Muscle of arm (tissue), 12 donors: Measurements from ENCODE around the gene LITAF. TPM values are rescaled to one million over a fixed set of nuclear protein-coding genes. Genes with fewer than 3 reads are reported as not detected.
A peak's percentile ranks its signal among the peaks of the same experiment; 100 is the strongest.

Experiments used
- DNase-seq: peaks from one replicate; pipeline ENCODE4 v3.0.0-alpha.2; 2013
- polyA plus RNA-seq, 12 donors: library from polyadenylated mRNA; unstranded; fragments of 120-200 nt; gene quantifications; one replicate each; pipeline ENCODE4 v1.2.1, GENCODE V29; 2013; ENCODE audit not compliant: insufficient read length in 12 of 12

The LITAF gene
- polyA plus RNA-seq, 12 donors: 22.5 to 318 (median 41.0) TPM

- DNase-seq: no peak
Measured at GRCh38 chr16:11557801-11558200, 28.9 kb downstream of the LITAF start.

GRCh38 chr16:11556945-11557720 is 29.6 kb downstream of the LITAF start:
- no peak for DNase-seq

DNA sequence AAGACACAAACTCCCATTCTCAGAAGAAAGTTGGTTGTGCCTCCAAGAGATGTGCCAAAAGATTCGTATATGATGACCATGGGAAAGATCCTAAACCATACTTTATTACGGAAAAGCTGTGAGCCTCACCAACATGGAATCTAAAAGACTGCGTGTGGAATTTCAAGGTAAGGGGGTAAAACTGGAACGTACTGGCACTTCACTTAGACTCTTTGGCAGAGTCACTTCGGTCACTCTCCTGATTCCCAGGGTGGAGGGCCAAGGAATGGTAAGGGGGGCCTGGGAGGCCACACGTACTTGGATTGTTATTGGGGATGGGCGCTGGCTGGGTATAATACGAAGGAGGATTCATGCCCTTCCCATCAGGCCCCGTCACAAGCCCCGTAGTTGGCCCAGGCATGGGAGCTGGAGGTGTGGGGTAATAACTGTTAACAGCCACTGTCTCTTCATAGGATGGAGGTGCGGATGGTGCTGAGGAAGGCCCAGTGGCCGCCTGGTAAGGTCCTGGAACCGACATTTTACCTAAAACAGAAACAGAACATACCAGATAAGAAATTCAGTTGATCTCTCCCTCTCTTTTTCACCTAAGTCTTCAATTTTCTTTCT is 30.4 kb downstream of the LITAF start:
- DNase-seq: no peak

DNA sequence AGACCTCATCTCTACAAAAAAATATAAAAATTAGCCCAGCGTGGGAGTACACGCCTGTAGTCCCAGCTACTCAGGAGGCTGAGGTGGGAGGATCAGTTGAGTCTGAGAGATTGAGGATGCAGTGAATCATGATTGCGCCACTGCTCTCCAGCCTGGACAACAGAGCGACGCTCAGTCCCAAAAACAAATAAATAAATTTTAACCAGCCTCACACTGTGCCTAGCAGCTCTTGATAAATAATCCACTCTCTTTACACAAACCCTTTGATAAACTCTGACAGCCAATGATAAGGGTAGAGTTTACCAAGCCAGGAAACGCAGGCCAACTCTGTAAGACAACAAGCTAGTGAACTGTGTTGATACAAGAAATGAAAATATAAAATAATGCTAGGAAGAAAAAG is 32.7 kb downstream of the LITAF start:
- DNase-seq: no peak

DNA sequence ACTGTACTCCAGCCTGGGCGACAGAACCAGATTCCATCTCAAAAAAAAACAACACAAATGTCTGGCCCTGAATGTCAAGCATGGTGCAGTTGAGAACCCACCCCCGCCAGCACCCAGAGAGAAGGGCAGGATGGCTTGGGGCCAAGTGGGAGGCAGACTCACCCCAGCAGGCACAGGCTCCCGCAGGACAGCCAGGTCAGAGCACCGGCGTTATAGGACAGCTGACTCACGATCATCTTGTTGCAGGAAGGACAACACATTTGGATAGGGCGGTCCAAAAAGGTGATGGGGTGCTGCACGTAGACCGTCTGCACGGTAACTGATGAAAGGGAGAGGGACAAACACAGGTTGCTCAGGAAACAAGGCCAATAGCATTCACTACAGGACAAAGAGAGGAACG is 33.3 kb downstream of the LITAF start:
- DNase-seq: no peak

DNA sequence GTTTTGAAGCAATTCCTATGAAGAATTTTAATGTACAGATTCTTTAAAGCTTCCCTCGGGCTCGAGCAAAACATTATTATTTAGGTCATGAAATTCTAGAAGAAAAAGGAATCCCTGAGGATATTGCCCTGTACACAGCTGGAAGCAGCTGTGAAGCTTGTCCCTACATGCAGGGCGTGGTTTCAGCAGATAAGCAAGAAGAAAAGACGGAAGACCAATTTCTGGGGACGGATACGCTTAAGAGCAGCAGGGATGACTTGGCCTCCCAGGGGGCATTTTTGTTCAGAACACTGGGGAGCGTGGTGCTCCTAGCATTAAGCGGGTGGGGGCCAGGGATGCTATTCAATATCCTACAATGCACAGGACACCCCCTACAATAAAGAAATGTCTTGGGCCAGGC is 34.3 kb downstream of the LITAF start:
- DNase-seq: no peak

- no peak for DNase-seq
Measured at GRCh38 chr16:11551842-11552241, 34.9 kb downstream of the LITAF start.

- peak; percentile 62 for DNase-seq
Measured at GRCh38 chr16:11550791-11551498, 35.8 kb downstream of the LITAF start.

- no peak for DNase-seq
Measured at GRCh38 chr16:11547118-11547916, 39.4 kb downstream of the LITAF start.

DNA sequence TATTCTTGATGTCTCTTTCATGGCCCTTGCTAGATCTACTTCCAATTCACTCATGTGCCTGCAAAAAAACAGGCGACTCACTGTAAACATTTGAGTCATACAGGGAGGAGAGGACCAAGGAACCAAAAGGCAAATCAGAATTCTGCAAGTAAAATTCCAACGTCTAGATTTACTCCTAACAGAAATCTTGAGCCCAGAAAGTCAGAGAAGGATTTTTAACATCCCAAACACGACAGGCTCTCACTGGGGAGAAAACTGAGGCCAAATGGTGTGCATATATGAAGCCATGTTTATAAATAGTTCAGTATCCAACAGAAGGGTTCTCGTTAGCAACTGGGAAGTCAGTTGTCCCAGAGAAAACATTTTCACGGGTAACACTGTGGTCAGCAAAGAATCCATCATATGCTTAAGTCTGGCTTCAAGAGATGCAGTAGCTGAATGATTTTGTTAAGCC is 40.1 kb downstream of the LITAF start:
- no peak for DNase-seq

- no peak for DNase-seq
Measured at GRCh38 chr16:11543661-11544393, 42.9 kb downstream of the LITAF start.

DNA sequence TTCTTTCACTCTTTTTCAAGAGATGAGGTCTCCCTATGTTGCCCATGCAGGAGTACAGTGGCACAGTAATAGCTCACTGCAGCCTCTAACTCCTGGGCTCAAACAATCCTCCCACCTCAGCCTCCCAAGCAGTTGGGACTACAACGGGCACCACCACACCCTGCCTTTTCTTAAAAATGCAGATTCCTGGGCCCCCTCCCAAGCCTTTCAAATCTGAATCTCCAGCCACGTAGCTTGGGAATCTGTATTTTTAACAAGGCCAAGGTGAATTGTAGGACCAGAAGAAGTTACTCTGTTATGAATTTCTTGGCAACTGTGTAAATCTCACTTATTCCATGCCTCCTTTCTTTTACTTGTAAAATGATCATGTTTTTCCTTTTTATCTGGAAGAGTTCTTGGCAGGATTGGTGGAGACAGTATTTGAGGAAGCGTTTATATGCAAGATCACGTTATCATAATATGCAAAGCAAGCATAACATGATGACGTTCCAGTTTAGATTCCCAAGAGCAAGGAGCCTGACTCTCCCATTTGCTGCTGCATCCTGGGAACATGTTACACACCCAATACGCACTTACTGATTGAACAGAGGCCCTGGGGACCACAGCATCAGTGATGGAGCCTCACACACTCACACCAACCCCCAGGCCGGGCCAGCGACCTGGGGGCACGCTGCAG is 44.5 kb downstream of the LITAF start:
- no peak for DNase-seq

GRCh38 chr16:11539641-11540050 is 47.1 kb downstream of the LITAF start:
- DNase-seq: no peak

DNA sequence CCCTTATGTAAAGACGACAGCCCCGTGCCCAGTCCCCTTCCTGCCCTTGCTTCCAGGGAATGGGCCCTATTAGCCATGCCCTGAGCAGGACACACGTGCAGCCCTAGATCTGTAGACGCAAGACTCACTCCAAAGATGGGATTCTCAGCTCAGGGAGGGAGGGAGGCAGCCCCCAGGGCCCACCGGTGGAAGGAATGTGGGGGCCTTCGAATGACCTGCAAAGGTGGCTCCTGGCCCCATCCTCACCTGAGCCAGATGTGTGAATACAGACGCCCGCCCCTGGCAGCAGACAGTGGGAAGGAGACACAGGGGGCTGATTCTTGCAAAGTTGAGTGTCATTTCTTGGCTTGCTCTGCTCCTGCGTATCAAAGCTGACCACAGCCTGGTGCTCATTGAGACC is 47.8 kb downstream of the LITAF start:
- no peak for DNase-seq

DNA sequence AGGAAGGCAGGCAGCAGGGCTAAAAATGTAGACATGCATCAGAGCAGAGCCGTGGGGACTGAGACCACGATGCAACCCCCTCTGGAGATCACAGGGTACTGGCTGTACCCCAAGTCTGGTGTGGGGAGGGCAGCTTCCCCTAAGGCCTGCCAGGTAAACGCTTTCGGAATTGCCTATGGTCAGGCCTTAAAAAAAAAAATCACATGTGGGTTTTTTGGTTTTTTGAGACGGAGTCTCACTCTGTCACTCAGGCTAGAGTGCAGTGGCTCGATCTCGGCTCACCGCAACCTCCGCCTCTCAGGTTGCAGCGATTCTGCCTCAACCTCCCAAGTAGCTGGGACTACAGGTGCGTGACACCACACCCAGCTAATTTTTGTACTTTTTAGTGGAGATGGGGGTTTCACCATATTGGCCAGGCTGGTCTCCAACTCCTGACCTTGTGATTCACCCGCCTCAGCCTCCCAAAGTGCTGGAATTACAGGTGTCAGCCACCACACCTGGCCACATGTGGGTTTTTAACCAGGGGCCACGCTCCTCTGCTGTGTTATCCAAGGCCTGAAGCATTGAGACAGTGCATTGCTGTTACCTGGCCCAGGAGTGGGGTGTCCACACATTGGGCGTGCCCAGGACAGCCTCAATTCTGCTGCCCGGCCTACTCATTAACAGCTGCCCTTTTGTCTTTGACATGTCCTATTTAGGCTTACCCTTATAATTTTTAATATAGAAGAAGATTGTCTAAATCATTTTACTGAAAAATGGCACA is 50.4 kb downstream of the LITAF start:
- DNase-seq: no peak

- no peak for DNase-seq
Measured at GRCh38 chr16:11535494-11535893, 51.2 kb downstream of the LITAF start.

DNA sequence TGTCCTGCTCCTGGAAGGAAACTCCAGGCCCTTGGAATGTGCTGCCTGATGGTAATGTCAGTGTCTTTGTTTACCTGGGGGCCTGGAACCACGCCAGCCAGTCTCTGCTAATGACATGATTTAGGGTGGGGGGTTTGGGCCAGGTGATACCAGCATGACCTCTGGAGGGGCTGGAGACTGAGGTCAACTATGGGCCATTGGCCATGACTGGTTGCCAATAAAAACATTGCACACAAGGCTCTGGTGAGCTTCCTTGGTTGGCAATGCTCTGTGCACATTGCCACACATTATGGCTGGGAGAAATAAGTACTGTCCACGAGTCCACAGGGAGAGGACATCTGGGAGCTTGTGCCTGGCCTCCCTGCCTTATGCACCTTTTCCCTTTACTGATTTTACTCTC is 52.5 kb downstream of the LITAF start:
- no peak for DNase-seq

GRCh38 chr16:11533588-11533987 is 53.1 kb downstream of the LITAF start:
- DNase-seq: no peak

- DNase-seq: no peak
Measured at GRCh38 chr16:11530171-11530940, 56.4 kb downstream of the LITAF start.
